ENCODE measurements around the gene RBM43.

RBM43 gene

DNA sequence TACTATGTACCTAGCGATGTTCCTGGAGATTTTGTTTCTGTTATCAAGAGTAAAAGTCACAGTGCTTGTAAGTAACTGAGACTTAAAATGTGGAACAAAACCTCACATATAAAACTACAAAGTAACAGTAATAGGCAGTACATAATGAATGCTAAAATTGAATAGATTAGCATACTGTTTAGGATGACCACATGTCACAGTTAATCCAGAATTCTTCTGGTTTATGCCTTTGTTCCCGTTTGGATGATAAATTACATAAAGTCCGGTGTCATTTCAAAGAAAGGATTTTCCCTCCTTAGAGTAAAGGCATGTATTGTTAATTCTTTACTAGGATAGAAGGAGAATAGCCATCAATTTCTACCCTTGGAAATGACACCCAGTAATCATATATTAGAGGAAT is 56.1 kb downstream of the RBM43 start:
- no peak for DNase-seq
- in situ Hi-C loops (cut with HindIII; ENCODE audit: low pct_ligation_motif_present, low sequenced_read_pairs), result no loop called here
- no peaks in the 10 kb centered on the region for H3K36me3 ChIP-seq (replicated peaks)
- H3K27ac ChIP-seq, result no peak overlapping the region
- H3K4me3 ChIP-seq (ENCODE audit: low read depth, low read length), result no peak overlapping the region
- H3K27me3 ChIP-seq (replicated peaks), result no peaks in the 10 kb centered on the region
- TF ChIP-seq, protein P1, sequence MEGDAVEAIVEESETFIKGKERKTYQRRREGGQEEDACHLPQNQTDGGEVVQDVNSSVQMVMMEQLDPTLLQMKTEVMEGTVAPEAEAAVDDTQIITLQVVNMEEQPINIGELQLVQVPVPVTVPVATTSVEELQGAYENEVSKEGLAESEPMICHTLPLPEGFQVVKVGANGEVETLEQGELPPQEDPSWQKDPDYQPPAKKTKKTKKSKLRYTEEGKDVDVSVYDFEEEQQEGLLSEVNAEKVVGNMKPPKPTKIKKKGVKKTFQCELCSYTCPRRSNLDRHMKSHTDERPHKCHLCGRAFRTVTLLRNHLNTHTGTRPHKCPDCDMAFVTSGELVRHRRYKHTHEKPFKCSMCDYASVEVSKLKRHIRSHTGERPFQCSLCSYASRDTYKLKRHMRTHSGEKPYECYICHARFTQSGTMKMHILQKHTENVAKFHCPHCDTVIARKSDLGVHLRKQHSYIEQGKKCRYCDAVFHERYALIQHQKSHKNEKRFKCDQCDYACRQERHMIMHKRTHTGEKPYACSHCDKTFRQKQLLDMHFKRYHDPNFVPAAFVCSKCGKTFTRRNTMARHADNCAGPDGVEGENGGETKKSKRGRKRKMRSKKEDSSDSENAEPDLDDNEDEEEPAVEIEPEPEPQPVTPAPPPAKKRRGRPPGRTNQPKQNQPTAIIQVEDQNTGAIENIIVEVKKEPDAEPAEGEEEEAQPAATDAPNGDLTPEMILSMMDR (IDR thresholded peaks at IDR 0.05; ENCODE audit: low read depth, low read length, missing control alignments), result no peak

DNA sequence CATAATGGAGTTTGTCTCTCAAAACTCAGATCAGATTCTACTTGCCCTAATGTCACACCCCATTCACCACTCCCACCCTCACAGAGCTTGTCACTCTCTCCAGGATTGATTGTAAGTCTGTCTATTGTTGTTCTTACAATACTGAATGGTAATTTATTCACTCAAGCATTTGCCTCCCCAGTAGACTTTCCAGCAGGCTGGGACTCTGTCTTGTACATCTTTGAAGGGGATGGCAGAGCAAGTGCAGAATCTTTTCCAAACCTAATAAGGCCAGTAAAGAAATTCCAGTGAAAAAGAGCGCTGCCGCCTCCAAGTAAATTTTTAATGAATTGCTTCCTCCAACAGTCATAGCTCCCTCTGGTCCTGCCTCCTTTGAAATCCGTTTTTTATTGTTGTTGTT is 56.9 kb downstream of the RBM43 start:
- Histone ChIP-seq H3K27ac (no peak overlapping the region), H3K27me3 (replicated peaks) (no peaks in the 10 kb centered on the region), H3K36me3 (replicated peaks) (no peaks in the 10 kb centered on the region), H3K4me3 (ENCODE audit: low read depth, low read length) (no peak overlapping the region)
- no peak for DNase-seq
- TF ChIP-seq, protein P1 (IDR thresholded peaks at IDR 0.05; ENCODE audit: low read depth, low read length, missing control alignments), result no peak
- in situ Hi-C loops (cut with HindIII; ENCODE audit: low pct_ligation_motif_present, low sequenced_read_pairs), result no loop called here

DNA sequence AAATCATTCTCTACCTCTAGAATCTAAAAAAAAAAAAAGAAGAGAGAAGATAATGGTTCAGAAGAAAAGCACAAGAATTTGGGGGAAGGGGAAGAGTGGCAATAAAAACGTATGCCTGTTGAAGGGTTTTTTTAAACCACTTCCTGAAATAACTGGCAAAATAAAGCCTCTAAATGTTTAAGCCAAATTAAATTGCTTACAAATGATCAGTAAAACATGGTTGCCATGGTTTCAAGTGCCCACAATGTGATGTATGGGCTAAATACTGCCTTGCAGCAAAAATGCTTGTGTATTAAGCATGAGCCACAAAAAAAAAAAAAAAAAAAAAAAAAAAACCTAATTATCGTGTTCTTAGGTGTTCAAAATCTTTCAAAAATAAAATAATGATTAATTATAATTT is 60.8 kb downstream of the RBM43 start:
- no peaks in the 10 kb centered on the region for H3K27me3 ChIP-seq (replicated peaks)
- no peak overlapping the region for H3K4me3 ChIP-seq (ENCODE audit: low read depth, low read length)
- H3K36me3 ChIP-seq (replicated peaks), result no peaks in the 10 kb centered on the region
- H3K27ac ChIP-seq, result no peak overlapping the region
- in situ Hi-C loops (cut with HindIII; ENCODE audit: low pct_ligation_motif_present, low sequenced_read_pairs), result no loop called here
- TF ChIP-seq, protein P1 (IDR thresholded peaks at IDR 0.05; ENCODE audit: low read depth, low read length, missing control alignments), result no peak
- no peak for DNase-seq

DNA sequence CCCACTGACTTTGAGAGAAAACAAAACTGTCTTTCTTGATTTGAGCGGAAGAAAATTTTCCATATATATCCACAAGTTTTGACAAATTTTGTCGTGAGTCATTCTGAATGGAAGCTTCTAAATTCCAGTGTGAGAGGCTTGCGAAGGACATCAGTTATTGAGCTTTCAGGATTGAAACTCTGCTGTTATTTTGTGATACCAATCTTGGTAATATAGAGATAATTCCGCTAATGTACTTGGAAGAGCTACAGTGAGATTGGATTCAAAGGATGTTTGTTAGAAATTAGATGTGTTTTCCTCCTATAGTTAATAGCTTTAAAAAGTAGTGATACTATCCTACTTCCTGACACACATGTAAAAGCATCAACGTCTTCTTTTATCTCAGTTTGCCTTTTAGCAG is 61.4 kb downstream of the RBM43 start:
- H3K27me3 ChIP-seq (replicated peaks), result no peaks in the 10 kb centered on the region
- no peak overlapping the region for H3K27ac ChIP-seq
- no peak for DNase-seq
- H3K36me3 ChIP-seq (replicated peaks), result no peaks in the 10 kb centered on the region
- TF ChIP-seq, protein P1 (IDR thresholded peaks at IDR 0.05; ENCODE audit: low read depth, low read length, missing control alignments), result no peak
- in situ Hi-C loops (cut with HindIII; ENCODE audit: low pct_ligation_motif_present, low sequenced_read_pairs), result no loop called here
- H3K4me3 ChIP-seq (ENCODE audit: low read depth, low read length), result no peak overlapping the region

DNA sequence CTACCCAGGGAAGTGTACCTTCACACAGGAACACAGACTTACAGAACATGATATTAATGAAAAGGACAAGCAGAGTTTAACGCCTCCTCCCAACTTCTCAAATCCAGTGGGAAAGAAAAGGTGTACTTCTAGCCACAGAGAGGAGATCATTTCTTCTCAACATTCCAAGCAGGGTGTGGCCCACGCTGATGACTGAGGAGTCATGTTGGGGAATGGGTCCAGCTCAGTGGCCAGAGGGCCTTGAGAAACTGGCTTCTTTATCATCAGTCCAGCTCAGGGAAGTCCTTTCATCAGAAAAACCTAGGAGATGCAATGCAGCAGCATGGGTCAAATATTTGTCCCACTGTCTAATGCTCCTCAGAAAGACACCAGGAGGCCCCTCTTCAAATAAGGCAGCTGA is 63.0 kb downstream of the RBM43 start:
- H3K27ac ChIP-seq, result no peak overlapping the region
- DNase-seq, result no peak
- TF ChIP-seq, protein P1 (IDR thresholded peaks at IDR 0.05; ENCODE audit: low read depth, low read length, missing control alignments), result no peak
- no peaks in the 10 kb centered on the region for H3K27me3 ChIP-seq (replicated peaks)
- H3K4me3 ChIP-seq (ENCODE audit: low read depth, low read length), result no peak overlapping the region
- no peaks in the 10 kb centered on the region for H3K36me3 ChIP-seq (replicated peaks)
- in situ Hi-C loops (cut with HindIII; ENCODE audit: low pct_ligation_motif_present, low sequenced_read_pairs), result no loop called here
